Vagina (tissue), 2 donors: ENCODE data around the gene VIM. TPM values are rescaled to one million over a fixed set of nuclear protein-coding genes. Genes with fewer than 3 reads are reported as not detected.

Experiments
- DNase-seq, 2 donors: peaks; one replicate each; pipeline ENCODE4 v3.0.0-alpha.2; 2017; ENCODE audit errors: extremely low spot score in 2 of 2
- H3K27ac ChIP-seq: fragments of 200-600 bp; sonication (generic); one replicate; pipeline ENCODE4 v1.5.1; 2019
- H3K27me3 ChIP-seq: fragments of 200-600 bp; sonication (generic); one replicate; pipeline ENCODE4 v1.5.1; 2019
- H3K36me3 ChIP-seq, 2 donors: fragments of 200-600 bp; sonication (generic); one replicate each; pipeline ENCODE4 v1.5.1; 2017 to 2019
- H3K4me1 ChIP-seq: fragments of 200-600 bp; sonication (generic); one replicate; pipeline ENCODE4 v1.5.1; 2019
- H3K4me3 ChIP-seq, 2 donors: fragments of 200-600 bp; sonication (generic); 1 replicate in 1 of 2; 2 replicates in 1 of 2; pipeline ENCODE4 v1.5.1; 2016 to 2019
- H3K9me3 ChIP-seq: fragments of 200-600 bp; sonication (generic); one replicate; pipeline ENCODE4 v1.5.1; 2019
- CTCF ChIP-seq, 3 experiments: fragments of 450-650 bp in 2 of 3; fragments of 200-600 bp in 1 of 3; sonication (generic) in 1 of 3; IDR thresholded peaks; one replicate each; pipeline ENCODE4 v1.5.1; 2017 to 2019; ENCODE audit warnings: antibody characterized with exemption in 3 of 3, mild to moderate bottlenecking in 2 of 3, moderate library complexity in 2 of 3
- POLR2A ChIP-seq, 2 donors: fragments of 450-650 bp; IDR thresholded peaks; one replicate each; pipeline ENCODE4 v1.6.1; 2017; ENCODE audit warnings: antibody characterized with exemption in 2 of 2, mild to moderate bottlenecking in 2 of 2, moderate library complexity in 2 of 2
- POLR2AphosphoS5 ChIP-seq, 2 donors: sonication (generic); formaldehyde crosslinking; IDR thresholded peaks; one replicate each; pipeline ENCODE4 v1.9.0; 2017; ENCODE audit warnings: antibody characterized with exemption in 2 of 2, mild to moderate bottlenecking in 2 of 2, low read depth in 1 of 2; ENCODE audit not compliant: insufficient read depth in 1 of 2
- intact Hi-C: fragments of 100-400 bp; cut with DNase I; formaldehyde crosslinking; loops from one replicate; pipeline ENCODE4 v1.15.1; 2023
- total RNA-seq: library from RNA; depleted of rRNA; stranded (reverse); fragments of >200 nt; gene quantifications from one replicate; pipeline ENCODE4 v1.2.3, GENCODE V29; 2016

The VIM gene
- total RNA-seq, 1 donor from 2014 or later = 2,692 TPM

DNA sequence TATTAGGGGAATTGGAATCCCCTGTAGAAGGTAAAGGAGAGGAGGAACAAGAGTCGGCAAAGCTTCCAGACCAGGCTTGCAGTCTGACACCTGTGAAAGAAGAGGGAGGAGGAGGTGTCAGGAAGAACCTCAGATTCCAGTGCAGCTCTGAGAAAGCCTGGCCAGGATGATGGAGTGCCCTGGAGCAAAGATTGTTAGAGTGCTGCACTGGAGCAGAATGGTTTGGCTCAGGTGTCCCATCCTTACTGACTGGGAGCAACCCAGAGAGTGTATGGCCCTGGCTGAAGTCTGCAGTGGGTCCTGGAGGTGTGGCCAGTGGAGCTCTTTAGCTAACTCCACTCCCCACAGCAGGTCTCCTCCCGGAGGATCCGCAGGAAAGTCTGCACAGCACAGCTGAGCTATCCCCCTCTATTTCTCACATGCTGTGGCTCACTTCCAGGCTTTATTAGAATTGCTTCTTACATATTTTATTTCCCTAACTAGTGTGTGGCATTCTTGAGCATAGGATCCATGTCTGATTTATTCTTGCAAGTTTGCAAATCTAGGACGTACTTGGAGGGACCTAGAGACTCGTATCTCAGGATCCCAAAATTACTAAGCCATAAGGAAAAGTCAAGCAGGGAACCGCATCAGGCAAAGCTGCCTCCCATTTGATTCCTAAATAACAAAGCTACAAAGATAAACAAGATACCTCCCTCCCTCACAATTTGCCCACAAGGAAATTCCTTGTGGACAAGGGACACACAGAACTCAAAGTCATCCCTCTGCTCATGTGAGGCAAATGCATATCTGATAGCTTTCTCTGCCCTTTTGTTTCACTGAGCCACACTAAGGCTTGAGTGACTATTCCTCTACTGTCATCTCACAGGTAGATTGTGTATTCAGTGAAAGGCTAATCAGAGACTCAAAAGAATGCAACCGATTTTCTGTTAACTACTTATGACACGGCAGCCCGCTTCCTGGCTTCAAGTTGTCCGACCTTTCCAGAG is 58.8 kb downstream of the VIM start:
- intact Hi-C loops = no loop called here
- TF ChIP-seq POLR2AphosphoS5 (IDR thresholded peaks at IDR 0.05; ENCODE audit: insufficient read depth in 1 of 2, low read depth in 1 of 2) (no peak), POLR2A (IDR thresholded peaks at IDR 0.05) (no peak), CTCF (IDR thresholded peaks at IDR 0.05) (no peak)

More for the DNA sequence above, 58.8 kb downstream of the VIM start:
- no peaks in the 10 kb centered on the region for H3K36me3 ChIP-seq
- no peak for DNase-seq
- no peak overlapping the region for H3K4me3 ChIP-seq
- H3K4me1 ChIP-seq = no peaks in the 10 kb centered on the region
- H3K9me3 ChIP-seq = peaks cover 6% of the 10 kb centered on the region
- no peak overlapping the region for H3K27ac ChIP-seq
- no peaks in the 10 kb centered on the region for H3K27me3 ChIP-seq

Other genes with a start within 250 kb of the VIM start
- 4.4 TPM for gene CUBN, start 98.4 kb upstream of the VIM start, total RNA-seq
- 6.1 TPM for gene TRDMT1, start 26.6 kb upstream of the VIM start, total RNA-seq
- gene ST8SIA6, start 226.4 kb downstream of the VIM start, total RNA-seq = 1.2 TPM